GM18951 (cell line): Measurements from ENCODE around the gene NAV2.

Source experiments
- POLR2A ChIP-seq: IDR thresholded peaks from 4 replicates; pipeline ENCODE4 v1.6.1; 2011; ENCODE audit warnings: mild to moderate bottlenecking; ENCODE audit not compliant: insufficient read length, insufficient read depth; ENCODE audit errors: extremely low read depth
- in situ Hi-C: fragments of 300-500 bp; cut with MboI; formaldehyde crosslinking; loops from one replicate; pipeline ENCODE4 v1.12.0; 2022; ENCODE audit warnings: low sequenced_read_pairs, mixed read lengths, inconsistent platforms; ENCODE audit not compliant: unreplicated experiment

NAV2 gene

GRCh38 chr11:19933132-19933735 lies 220.6 kb downstream of the NAV2 start:
- no peak for TF ChIP-seq POLR2A
- in situ Hi-C loops: loop anchor here (25.0 kb wide), 1 partner anchor 404 kb away; no protein-coding TSS in a partner anchor

- in situ Hi-C loops: loop anchor here (25.0 kb wide), 1 partner anchor 403 kb away; no protein-coding TSS in a partner anchor
- no peak for TF ChIP-seq POLR2A
These were observed 221.3 kb downstream of the NAV2 start for GRCh38 chr11:19933801-19934488.

- no peak for TF ChIP-seq POLR2A
- in situ Hi-C loops: loop anchor here (25.0 kb wide), 1 partner anchor 402 kb away; no protein-coding TSS in a partner anchor
These were observed 222.2 kb downstream of the NAV2 start for GRCh38 chr11:19934828-19935259.

- in situ Hi-C loops: loop anchor here (25.0 kb wide), 1 partner anchor 402 kb away; no protein-coding TSS in a partner anchor
- TF ChIP-seq POLR2A: no peak
These were observed 222.9 kb downstream of the NAV2 start for GRCh38 chr11:19935507-19935906.

GRCh38 chr11:19936461-19936860 lies 223.8 kb downstream of the NAV2 start:
- in situ Hi-C loops: loop anchor here (25.0 kb wide), 1 partner anchor 401 kb away; no protein-coding TSS in a partner anchor

GRCh38 chr11:19938169-19938856 lies 225.7 kb downstream of the NAV2 start:
- in situ Hi-C loops: loop anchor here (25.0 kb wide), 1 partner anchor 399 kb away; no protein-coding TSS in a partner anchor
- no peak for TF ChIP-seq POLR2A

More at GRCh38 chr11:19936461-19936860, 223.8 kb downstream of the NAV2 start:
- TF ChIP-seq POLR2A: no peak

- in situ Hi-C loops: loop anchor here (25.0 kb wide), 1 partner anchor 398 kb away; no protein-coding TSS in a partner anchor
- TF ChIP-seq POLR2A: no peak
These were observed 226.2 kb downstream of the NAV2 start for GRCh38 chr11:19938866-19939265.

- in situ Hi-C loops: loop anchor here (25.0 kb wide), 1 partner anchor 398 kb away; no protein-coding TSS in a partner anchor
- TF ChIP-seq POLR2A: no peak
These were observed 226.8 kb downstream of the NAV2 start for GRCh38 chr11:19939415-19939929.

GRCh38 chr11:19940831-19941230 lies 228.2 kb downstream of the NAV2 start:
- in situ Hi-C loops: loop anchor here (25.0 kb wide), 1 partner anchor 396 kb away; no protein-coding TSS in a partner anchor
- no peak for TF ChIP-seq POLR2A

GRCh38 chr11:19946681-19947080 lies 234.0 kb downstream of the NAV2 start:
- in situ Hi-C loops: loop anchor here (25.0 kb wide), 1 partner anchor 391 kb away; no protein-coding TSS in a partner anchor
- TF ChIP-seq POLR2A: no peak

GRCh38 chr11:19947537-19948114 lies 235.0 kb downstream of the NAV2 start:
- no peak for TF ChIP-seq POLR2A
- in situ Hi-C loops: loop anchor here (25.0 kb wide), 1 partner anchor 390 kb away; no protein-coding TSS in a partner anchor

GRCh38 chr11:19949606-19950005 lies 237.0 kb downstream of the NAV2 start:
- TF ChIP-seq POLR2A: no peak
- in situ Hi-C loops: loop anchor here (25.0 kb wide), 2 partner anchors 163 to 388 kb away; no protein-coding TSS in a partner anchor
